Type B pancreatic cell (in vitro differentiated cells): ENCODE data around the gene ADGRF5. TPM values are rescaled to one million over a fixed set of nuclear protein-coding genes. Genes with fewer than 3 reads are reported as not detected.

ENCODE experiments used
- DNase-seq: peaks from one replicate; pipeline ENCODE4 v3.0.0; 2021; ENCODE audit warnings: mixed read lengths; ENCODE audit not compliant: unreplicated experiment; ENCODE audit errors: extremely low spot score
- H3K27ac Mint-ChIP-seq: 2 replicates; pipeline ENCODE4 v1.8.0; 2021; ENCODE audit warnings: mild to moderate bottlenecking, mixed read lengths
- H3K27me3 Mint-ChIP-seq: 2 replicates; pipeline ENCODE4 v1.8.0; 2021; ENCODE audit warnings: mixed read lengths
- H3K36me3 Mint-ChIP-seq: 2 replicates; pipeline ENCODE4 v1.8.0; 2021; ENCODE audit warnings: mixed read lengths
- H3K4me1 Mint-ChIP-seq: one replicate; pipeline ENCODE4 v1.8.0; 2021; ENCODE audit warnings: mixed read lengths; ENCODE audit not compliant: unreplicated experiment
- H3K4me3 Mint-ChIP-seq: 2 replicates; pipeline ENCODE4 v1.8.0; 2021; ENCODE audit warnings: mild to moderate bottlenecking, mixed read lengths
- H3K9me3 Mint-ChIP-seq: 2 replicates; pipeline ENCODE4 v1.8.0; 2021; ENCODE audit warnings: mixed read lengths
- long read RNA-seq: library from polyadenylated mRNA; unstranded; transcript quantifications from one replicate; pipeline ENCODE4 v2.0.0, GENCODE V29; 2020
- total RNA-seq: library from RNA; stranded (reverse); gene quantifications from 2 replicates; pipeline ENCODE4 v1.2.1, GENCODE V29; 2021; ENCODE audit warnings: low replicate concordance
- TF ChIP-seq, protein P1 (sequence below): fragments of 200-600 bp; sonication (generic); conservative IDR thresholded peaks from 2 replicates; pipeline ENCODE4 v1.5.0; 2021; ENCODE audit warnings: antibody characterized with exemption, mild to moderate bottlenecking

Gene ADGRF5, protein sequence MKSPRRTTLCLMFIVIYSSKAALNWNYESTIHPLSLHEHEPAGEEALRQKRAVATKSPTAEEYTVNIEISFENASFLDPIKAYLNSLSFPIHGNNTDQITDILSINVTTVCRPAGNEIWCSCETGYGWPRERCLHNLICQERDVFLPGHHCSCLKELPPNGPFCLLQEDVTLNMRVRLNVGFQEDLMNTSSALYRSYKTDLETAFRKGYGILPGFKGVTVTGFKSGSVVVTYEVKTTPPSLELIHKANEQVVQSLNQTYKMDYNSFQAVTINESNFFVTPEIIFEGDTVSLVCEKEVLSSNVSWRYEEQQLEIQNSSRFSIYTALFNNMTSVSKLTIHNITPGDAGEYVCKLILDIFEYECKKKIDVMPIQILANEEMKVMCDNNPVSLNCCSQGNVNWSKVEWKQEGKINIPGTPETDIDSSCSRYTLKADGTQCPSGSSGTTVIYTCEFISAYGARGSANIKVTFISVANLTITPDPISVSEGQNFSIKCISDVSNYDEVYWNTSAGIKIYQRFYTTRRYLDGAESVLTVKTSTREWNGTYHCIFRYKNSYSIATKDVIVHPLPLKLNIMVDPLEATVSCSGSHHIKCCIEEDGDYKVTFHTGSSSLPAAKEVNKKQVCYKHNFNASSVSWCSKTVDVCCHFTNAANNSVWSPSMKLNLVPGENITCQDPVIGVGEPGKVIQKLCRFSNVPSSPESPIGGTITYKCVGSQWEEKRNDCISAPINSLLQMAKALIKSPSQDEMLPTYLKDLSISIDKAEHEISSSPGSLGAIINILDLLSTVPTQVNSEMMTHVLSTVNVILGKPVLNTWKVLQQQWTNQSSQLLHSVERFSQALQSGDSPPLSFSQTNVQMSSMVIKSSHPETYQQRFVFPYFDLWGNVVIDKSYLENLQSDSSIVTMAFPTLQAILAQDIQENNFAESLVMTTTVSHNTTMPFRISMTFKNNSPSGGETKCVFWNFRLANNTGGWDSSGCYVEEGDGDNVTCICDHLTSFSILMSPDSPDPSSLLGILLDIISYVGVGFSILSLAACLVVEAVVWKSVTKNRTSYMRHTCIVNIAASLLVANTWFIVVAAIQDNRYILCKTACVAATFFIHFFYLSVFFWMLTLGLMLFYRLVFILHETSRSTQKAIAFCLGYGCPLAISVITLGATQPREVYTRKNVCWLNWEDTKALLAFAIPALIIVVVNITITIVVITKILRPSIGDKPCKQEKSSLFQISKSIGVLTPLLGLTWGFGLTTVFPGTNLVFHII (N-terminal part only)
- total RNA-seq, result 0.58 and 1.2 TPM in 2 replicates
- long read RNA-seq, partial matches to known transcripts, result 2 of 2 reads
- long read RNA-seq, other reads (novel, unspliced or antisense), result 0 of 2 reads

DNA sequence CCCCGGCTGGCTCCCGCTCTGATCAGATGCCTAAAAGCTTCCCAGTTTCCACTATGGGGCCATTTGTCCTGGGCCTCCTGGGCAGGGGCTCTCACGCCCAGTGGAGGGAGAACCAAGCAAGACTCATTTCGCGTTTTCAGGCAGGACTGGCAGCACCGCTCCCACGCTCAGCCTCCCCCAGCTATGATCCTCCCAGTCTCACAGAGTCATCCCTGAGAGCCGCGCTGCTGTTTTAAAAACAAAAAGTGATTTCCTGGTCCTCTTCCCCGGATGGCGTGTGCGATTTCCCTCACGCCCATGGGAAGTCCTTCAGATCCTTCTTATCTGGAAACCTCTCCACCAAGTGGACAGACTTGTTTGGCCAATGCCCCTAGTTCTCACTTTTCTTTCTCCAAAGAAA lies at the start of gene ADGRF5:
TSS of gene ADGRF5 (minus strand) at position 208 of the 400 bp plus-strand sequence. CDS start 15,176 bp downstream, outside the sequence.
- Mint-ChIP-seq H3K4me3 (no peak within 1 kb of the TSS), H3K27ac (no peak within 1 kb of the TSS), H3K27me3 (no peaks in the 10 kb centered on the region), H3K4me1 (peaks cover 6% of the 10 kb centered on the region), H3K9me3 (peaks cover 10% of the 10 kb centered on the region), H3K36me3 (no peaks in the 10 kb centered on the region)
- TF ChIP-seq, protein P1, sequence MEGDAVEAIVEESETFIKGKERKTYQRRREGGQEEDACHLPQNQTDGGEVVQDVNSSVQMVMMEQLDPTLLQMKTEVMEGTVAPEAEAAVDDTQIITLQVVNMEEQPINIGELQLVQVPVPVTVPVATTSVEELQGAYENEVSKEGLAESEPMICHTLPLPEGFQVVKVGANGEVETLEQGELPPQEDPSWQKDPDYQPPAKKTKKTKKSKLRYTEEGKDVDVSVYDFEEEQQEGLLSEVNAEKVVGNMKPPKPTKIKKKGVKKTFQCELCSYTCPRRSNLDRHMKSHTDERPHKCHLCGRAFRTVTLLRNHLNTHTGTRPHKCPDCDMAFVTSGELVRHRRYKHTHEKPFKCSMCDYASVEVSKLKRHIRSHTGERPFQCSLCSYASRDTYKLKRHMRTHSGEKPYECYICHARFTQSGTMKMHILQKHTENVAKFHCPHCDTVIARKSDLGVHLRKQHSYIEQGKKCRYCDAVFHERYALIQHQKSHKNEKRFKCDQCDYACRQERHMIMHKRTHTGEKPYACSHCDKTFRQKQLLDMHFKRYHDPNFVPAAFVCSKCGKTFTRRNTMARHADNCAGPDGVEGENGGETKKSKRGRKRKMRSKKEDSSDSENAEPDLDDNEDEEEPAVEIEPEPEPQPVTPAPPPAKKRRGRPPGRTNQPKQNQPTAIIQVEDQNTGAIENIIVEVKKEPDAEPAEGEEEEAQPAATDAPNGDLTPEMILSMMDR, result no peak
- no peak for DNase-seq

DNA sequence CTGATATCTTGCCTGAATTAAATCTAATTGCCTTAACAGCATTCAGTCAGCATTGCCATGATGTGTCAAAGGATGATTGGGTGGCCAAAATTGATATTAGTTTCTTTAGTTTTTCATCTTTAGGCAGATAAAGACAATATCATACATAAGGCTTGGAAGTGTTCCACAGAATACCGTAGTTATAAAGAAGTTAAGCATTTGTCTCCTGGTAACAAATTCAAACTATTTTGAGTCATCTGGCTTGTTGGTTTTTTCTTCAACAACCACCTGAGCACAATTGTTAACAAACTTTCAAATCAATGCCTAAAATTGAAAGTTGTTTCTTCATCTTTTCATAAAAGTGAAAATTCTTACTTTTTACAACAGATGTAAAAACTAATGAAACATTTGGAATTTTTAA lies 47.5 kb upstream of the ADGRF5 start:
- Mint-ChIP-seq H3K4me1 (no peaks in the 10 kb centered on the region), H3K27me3 (no peaks in the 10 kb centered on the region), H3K27ac (no peak overlapping the region), H3K9me3 (no peaks in the 10 kb centered on the region), H3K36me3 (no peaks in the 10 kb centered on the region), H3K4me3 (no peak overlapping the region)
- TF ChIP-seq, protein P1, result no peak
- no peak for DNase-seq

DNA sequence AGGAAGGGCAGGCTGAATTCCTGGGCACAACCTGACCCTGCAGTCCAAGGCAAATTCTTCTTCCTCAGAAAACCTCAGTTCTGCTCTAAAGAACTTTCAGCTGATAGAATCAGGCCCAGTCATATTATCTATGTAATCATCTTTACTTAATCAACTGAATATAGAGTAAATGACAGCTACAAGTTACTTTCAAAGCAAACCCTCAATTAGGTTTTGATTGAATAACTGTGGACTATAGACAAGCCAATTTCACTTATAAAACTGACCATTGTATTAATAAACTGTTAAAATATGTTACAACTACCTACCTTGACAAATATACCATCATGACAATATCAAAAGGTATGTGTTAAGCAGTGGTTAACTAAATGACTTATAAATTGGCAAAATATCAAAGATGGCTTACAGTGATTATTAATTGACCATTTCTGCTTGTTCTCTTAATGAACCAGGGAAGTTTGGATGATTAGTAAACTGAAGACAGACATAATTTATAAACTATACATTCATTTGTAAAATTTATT lies 46.1 kb upstream of the ADGRF5 start:
- TF ChIP-seq, protein P1, result no peak
- no peaks in the 10 kb centered on the region for H3K9me3 Mint-ChIP-seq
- no peaks in the 10 kb centered on the region for H3K27me3 Mint-ChIP-seq
- H3K36me3 Mint-ChIP-seq, result no peaks in the 10 kb centered on the region
- DNase-seq, result no peak
- H3K27ac Mint-ChIP-seq, result no peak overlapping the region
- H3K4me1 Mint-ChIP-seq, result no peaks in the 10 kb centered on the region
- H3K4me3 Mint-ChIP-seq, result no peak overlapping the region

DNA sequence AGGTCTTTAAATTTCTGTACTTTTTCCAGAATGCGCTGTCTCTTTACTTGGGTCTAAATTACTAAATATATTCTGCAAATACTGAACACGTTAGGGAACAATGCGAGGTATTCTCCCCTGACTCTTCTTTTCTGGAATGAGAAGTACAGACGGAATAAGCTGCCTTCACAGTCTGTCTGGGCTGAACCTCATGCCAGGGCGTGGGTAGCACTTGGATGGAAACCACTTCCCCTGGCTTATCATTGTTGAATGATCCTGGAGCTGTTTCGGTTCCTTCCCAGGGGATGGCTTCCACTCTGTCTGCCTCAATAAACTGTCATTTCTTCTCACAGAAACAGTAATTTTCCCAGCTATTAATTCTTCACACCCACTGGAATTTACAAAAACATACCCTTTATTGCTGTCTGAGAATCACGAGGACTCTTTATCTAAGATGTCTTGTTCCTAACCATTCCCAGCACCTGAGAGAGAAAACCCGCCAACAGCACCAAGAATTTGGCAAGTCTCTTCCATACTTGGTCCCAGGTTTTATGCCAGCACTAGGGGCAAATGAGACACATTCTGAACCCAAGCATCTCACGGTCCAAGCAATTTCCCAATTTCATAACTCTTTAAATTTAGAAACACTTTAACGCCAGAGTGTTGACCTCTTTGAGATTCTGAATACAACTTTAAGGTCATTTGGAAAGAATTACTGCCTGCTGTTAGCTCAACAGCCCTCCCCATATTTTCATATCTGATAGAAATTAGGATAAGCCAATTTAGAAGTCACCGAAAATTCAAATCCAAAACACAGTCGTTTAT lies 43.2 kb upstream of the ADGRF5 start:
- no peaks in the 10 kb centered on the region for H3K9me3 Mint-ChIP-seq
- no peak for DNase-seq
- no peaks in the 10 kb centered on the region for H3K4me1 Mint-ChIP-seq
- H3K4me3 Mint-ChIP-seq, result no peak overlapping the region
- H3K36me3 Mint-ChIP-seq, result no peaks in the 10 kb centered on the region
- TF ChIP-seq, protein P1, result no peak
- H3K27ac Mint-ChIP-seq, result no peak overlapping the region
- no peaks in the 10 kb centered on the region for H3K27me3 Mint-ChIP-seq
